Effector memory CD8-positive, alpha-beta T cell (primary cell): ENCODE results near the gene HINT1.
"Not testable (repeated sequence)": the region's sequence is repeated elsewhere in the genome, so short reads cannot be mapped to it uniquely, and the experiment has no call there.

ENCODE experiments used
- ATAC-seq: fragments of 150-1000 bp; cut with Tn5 transposase; replicated peaks from 2 replicates; pipeline ENCODE4 v1.10.0; 2021; ENCODE audit warnings: mild to moderate bottlenecking, moderate library complexity
- DNase-seq, 3 experiments: peaks; one replicate each; pipeline ENCODE4 v3.0.0; 2021
- H3K27ac Mint-ChIP-seq, 2 donors: one replicate each; pipeline ENCODE4 v1.8.0; 2022; ENCODE audit warnings: mild to moderate bottlenecking in 2 of 2, mixed read lengths in 2 of 2, moderate library complexity in 2 of 2
- H3K27me3 Mint-ChIP-seq, 2 donors: one replicate each; pipeline ENCODE4 v1.8.0; 2022; ENCODE audit warnings: mixed read lengths in 2 of 2
- H3K36me3 Mint-ChIP-seq: one replicate; pipeline ENCODE4 v1.8.0; 2022; ENCODE audit warnings: mild to moderate bottlenecking, moderate library complexity, mixed read lengths; ENCODE audit not compliant: insufficient read depth
- H3K4me1 Mint-ChIP-seq, 2 donors: one replicate each; pipeline ENCODE4 v1.8.0; 2022; ENCODE audit warnings: low read depth in 2 of 2, mixed read lengths in 2 of 2
- H3K4me3 Mint-ChIP-seq, 2 donors: one replicate each; pipeline ENCODE4 v1.8.0; 2022; ENCODE audit warnings: mild to moderate bottlenecking in 2 of 2, mixed read lengths in 2 of 2, moderate library complexity in 2 of 2
- H3K9me3 Mint-ChIP-seq, 2 donors: one replicate each; pipeline ENCODE4 v1.8.0; 2022; ENCODE audit warnings: mixed read lengths in 2 of 2

HINT1 gene

DNA sequence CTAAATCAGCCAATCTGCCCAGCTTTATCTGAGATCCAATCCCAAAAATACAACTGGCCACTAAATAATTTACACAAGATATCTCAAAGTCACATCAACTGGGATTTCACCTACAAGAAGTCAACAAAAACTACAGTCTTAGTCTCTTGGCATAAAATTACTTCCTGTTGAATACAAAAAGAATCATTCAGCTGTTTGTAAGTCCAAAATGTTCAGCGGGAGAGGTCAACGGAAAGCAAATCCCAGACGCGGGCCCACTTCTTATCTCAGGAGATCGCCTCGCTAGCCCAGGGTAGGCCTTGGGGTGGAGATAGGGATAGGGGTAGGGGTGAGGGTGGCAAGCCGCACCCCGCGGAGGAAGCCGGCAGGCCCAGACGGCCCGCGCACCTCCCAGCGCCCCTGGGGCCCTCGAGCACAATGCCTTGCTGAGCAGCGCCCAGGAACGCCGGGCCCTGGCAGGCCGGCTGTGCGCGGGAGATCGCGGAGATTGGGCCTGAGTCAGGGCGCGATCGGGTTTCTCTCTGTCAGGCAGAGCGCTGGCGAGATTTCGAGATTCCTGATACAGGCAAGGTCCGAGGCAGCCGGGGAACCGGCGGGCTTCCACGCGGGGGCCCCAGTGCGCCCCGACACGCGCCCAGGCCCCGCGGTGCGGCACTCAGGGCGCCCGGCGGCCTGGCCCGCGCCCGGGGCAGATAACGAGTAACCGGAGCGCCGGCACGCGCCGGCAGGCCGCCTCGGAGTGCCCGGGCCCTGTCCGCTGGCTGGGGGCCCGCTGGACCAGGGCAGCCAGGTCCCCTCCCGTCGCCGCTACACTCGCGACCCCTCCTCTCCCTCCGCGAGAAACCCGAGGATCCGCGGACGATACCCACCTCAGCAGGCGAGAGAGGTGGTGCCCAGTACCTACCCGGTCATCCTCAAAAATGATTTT, 601 bp downstream of the HINT1 start:
- peak overlapping the region; percentile 84 to 90 for H3K4me3 Mint-ChIP-seq
- no peaks in the 10 kb centered on the region for H3K9me3 Mint-ChIP-seq
- peak; percentile 72 for ATAC-seq
- H3K36me3 Mint-ChIP-seq: peaks cover 62% of the 10 kb centered on the region
- H3K4me1 Mint-ChIP-seq: peaks cover 19 to 35% of the 10 kb centered on the region in 2 donors
- DNase-seq: peak; percentile 59 to 65 (median 60)
- no peaks in the 10 kb centered on the region for H3K27me3 Mint-ChIP-seq
- peak overlapping the region; percentile 93 to 94 for H3K27ac Mint-ChIP-seq

DNA sequence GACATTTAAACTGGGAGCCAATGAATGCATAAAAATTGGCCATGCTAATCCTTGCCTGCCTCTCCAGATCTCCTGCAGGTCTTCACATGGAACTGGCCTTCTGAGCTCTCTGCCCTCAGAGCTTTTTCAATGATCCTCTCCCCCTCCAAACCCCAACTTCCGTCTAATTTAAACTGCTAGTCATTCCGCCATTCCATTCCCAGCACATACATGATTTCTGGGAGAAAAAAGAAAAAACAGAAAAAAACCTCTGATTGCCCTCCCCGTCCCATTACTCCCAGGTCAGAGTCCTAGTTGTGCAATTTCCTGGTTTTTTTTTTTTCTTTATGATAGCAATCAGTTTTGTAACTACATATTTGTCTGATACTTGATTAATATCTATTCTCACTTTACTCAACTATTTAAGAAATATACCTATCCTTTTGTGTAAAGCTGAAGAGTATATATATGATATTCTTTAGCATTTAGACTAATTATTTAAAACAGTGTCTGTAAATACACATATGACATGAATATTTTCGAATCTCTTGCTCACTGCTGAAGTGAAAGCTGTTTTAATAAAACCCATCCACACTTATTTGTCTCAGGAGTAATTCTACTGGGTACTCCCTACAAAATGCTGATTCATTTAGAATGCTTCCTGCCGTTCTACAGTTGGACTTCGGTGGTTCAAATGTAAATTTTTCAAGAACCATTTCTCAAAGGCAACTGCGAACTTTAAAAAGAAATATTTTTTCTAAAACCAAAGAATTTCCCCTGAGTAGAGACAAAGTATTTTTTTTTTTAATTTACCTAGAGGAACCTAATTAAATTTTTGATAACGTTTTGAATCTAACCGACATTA, 1.6 kb downstream of the HINT1 start:
- ATAC-seq (no peak), DNase-seq (no peak)
- H3K4me3 Mint-ChIP-seq: peak overlapping the region; percentile 84 to 90
- peaks cover 23 to 43% of the 10 kb centered on the region in 2 donors for H3K4me1 Mint-ChIP-seq
- no peaks in the 10 kb centered on the region for H3K27me3 Mint-ChIP-seq
- H3K27ac Mint-ChIP-seq: peak overlapping the region; percentile 93 to 94
- H3K36me3 Mint-ChIP-seq: peaks cover 72% of the 10 kb centered on the region
- H3K9me3 Mint-ChIP-seq: no peaks in the 10 kb centered on the region

DNA sequence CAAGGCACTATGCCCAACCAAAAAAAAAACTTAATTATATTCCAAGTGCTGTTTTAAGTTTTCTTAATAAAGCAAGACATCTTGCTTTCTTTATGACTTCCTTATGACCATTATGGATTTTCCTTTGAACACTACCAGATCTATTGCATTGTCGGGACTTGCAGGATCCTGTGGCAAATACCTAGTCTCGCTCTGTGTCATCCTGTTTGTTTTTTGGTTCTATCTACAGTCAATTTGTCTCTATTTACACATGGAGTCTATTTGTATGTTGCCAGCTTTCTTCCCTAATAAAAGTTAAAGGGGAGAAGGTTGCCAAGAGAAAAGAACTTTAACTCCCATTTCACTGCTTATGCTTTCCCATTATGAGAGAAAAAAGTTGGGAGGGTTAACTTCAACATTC, 4.9 kb downstream of the HINT1 start:
- DNase-seq: no peak
- H3K27ac Mint-ChIP-seq: peak overlapping the region in 1 of 2 donors; percentile 3
- H3K9me3 Mint-ChIP-seq: no peaks in the 10 kb centered on the region
- H3K4me1 Mint-ChIP-seq: peaks cover 18 to 37% of the 10 kb centered on the region in 2 donors
- peaks cover 76% of the 10 kb centered on the region for H3K36me3 Mint-ChIP-seq
- ATAC-seq: no peak
- no peaks in the 10 kb centered on the region for H3K27me3 Mint-ChIP-seq
- peak overlapping the region in 1 of 2 donors; percentile 18 for H3K4me3 Mint-ChIP-seq

DNA sequence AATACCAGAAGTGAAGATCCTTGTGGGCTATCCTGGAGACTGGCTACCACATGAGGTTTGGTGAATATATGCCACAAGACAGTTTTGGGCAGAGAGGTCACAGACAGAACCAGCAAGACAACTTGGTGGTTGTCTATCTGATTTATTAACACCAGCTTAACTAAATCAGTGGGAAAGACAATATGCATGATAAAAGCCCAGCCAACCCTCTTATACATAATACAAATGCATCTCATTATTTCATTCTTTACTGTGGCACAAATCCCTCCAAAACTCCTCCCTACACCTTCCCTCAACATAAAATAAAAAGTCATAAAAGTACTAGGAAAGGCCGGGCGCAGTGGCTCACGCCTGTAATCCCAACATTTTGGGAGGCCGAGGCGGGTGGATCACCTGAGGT, 8.1 kb downstream of the HINT1 start:
- H3K27ac Mint-ChIP-seq: peak overlapping the region in 1 of 2 donors; percentile 62
- peaks cover 52% of the 10 kb centered on the region for H3K36me3 Mint-ChIP-seq

DNA sequence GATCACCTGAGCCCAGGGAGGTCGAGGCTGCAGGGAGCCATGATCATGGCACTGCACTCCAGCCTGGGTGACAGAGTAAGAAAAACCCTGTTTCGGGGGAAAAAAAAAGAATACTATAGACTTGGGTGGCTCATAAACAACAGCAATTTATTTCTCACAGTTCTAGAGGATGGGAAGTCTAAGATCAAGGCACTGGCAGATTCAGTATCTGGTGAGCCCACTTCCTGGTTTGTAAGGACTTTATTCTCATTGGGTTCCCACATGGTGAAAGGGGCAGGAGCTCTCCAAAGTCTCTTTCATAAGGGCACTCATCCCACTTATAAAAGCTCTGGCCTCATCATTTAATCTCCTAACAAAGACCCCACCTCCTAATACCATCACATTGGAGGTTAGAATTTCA, 8.7 kb downstream of the HINT1 start:
- DNase-seq: no peak
- H3K27me3 Mint-ChIP-seq: no peaks in the 10 kb centered on the region
- H3K4me3 Mint-ChIP-seq: no peak overlapping the region
- peak overlapping the region in 1 of 2 donors; percentile 62 for H3K27ac Mint-ChIP-seq
- no peaks in the 10 kb centered on the region for H3K9me3 Mint-ChIP-seq
- H3K36me3 Mint-ChIP-seq: peaks cover 47% of the 10 kb centered on the region
- no peak for ATAC-seq
- peaks cover 5 to 20% of the 10 kb centered on the region in 2 donors for H3K4me1 Mint-ChIP-seq

More for the DNA sequence above, 8.1 kb downstream of the HINT1 start:
- no peak for DNase-seq
- no peaks in the 10 kb centered on the region for H3K27me3 Mint-ChIP-seq
- H3K4me1 Mint-ChIP-seq: peaks cover 6 to 21% of the 10 kb centered on the region in 2 donors
- no peak overlapping the region for H3K4me3 Mint-ChIP-seq
- H3K9me3 Mint-ChIP-seq: no peaks in the 10 kb centered on the region
- no peak for ATAC-seq

DNA sequence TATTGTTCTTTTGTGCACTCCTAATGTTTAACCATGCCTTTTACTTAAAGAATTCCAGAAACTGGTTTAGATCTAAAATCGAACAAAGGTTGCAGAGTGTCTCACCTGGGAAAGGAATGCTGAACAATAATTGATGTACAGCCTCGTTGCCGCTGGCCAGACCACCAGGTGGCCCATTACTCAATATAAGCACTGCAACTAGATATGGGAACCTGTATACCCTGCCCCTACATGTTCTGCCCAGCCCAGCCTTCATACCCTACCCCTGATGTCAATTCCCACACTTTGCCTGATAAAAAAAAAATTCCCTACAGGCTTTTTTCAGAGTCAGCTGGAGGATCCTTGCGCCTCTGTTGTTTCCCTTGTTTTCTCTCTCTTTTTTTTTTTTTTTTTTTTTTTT, 13.8 kb downstream of the HINT1 start:
- ATAC-seq: no peak
- Mint-ChIP-seq H3K4me3 (no peak overlapping the region), H3K4me1 (no peaks in the 10 kb centered on the region), H3K27ac (no peak overlapping the region), H3K9me3 (no peaks in the 10 kb centered on the region), H3K36me3 (peaks cover 9% of the 10 kb centered on the region), H3K27me3 (no peaks in the 10 kb centered on the region)
- DNase-seq: no peak

DNA sequence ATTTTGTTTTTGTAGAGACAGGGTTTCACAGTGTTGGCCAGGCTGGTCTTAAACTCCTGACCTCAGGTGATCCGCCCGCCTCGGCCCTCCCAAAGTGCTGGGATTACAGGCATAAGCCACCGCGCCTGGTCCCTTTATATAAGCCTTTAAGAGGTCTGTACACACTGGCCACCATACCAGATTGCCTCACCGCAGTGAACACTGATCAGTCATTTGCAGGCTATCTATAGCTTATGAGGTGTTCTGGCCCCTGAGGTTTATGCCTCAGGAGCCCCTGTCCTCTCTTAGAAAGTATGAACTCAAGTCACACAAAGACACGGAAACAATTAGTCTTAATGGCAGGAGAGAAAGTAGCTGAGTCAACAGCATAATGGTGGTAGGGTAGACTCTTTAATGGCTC, 14.6 kb downstream of the HINT1 start:
- no peaks in the 10 kb centered on the region for H3K27me3 Mint-ChIP-seq
- no peaks in the 10 kb centered on the region for H3K9me3 Mint-ChIP-seq
- DNase-seq (no peak), ATAC-seq (no peak)
- H3K4me1 Mint-ChIP-seq: no peaks in the 10 kb centered on the region
- H3K4me3 Mint-ChIP-seq: no peak overlapping the region
- H3K36me3 Mint-ChIP-seq: peaks cover 9% of the 10 kb centered on the region
- no peak overlapping the region for H3K27ac Mint-ChIP-seq

DNA sequence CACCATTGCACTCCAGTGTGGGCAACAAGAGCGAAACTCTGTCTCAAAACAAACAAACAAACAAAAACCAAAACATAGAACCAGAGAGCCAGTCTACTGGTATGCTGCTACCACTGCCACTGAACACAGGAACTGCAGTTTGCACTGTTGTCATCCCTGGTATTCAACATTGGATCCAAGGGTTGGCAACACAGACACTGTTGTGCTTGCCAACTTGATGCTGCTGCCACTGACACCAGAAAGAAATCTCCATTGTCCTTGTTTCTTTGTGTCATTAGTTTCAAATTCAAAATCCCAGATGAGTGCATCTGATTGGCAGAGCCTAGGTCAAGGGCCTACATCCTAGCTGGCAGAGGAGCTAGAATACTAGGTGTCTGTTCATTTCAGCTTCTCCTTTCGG, 16.2 kb downstream of the HINT1 start:
- Mint-ChIP-seq H3K27ac (no peak overlapping the region), H3K27me3 (no peaks in the 10 kb centered on the region), H3K4me3 (no peak overlapping the region), H3K36me3 (peaks cover 5% of the 10 kb centered on the region), H3K9me3 (no peaks in the 10 kb centered on the region), H3K4me1 (no peaks in the 10 kb centered on the region)
- DNase-seq (no peak), ATAC-seq (no peak)

DNA sequence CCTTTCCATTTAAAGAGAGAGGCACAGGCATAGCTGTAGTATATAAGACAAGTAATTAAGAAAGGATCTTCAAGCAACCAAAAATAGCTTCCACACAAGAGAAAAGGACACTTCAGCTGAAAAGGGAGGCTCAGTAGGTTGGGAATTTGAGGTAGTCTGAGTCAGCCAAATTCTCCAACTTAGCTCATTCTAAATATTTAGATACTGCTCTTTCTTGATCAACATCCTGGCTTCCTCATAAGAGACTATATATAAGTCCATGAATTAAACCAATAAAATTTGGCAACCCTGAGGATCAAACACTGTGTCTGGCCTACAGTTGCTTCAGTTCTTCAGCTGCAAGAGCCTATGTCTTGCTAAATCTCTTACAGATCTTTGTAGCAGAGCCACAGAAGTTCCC, 17.8 kb downstream of the HINT1 start:
- peaks cover 2% of the 10 kb centered on the region for H3K36me3 Mint-ChIP-seq
- no peaks in the 10 kb centered on the region for H3K9me3 Mint-ChIP-seq
- DNase-seq (no peak), ATAC-seq (no peak)
- H3K4me1 Mint-ChIP-seq: no peaks in the 10 kb centered on the region
- no peak overlapping the region for H3K27ac Mint-ChIP-seq
- no peak overlapping the region for H3K4me3 Mint-ChIP-seq
- no peaks in the 10 kb centered on the region for H3K27me3 Mint-ChIP-seq

DNA sequence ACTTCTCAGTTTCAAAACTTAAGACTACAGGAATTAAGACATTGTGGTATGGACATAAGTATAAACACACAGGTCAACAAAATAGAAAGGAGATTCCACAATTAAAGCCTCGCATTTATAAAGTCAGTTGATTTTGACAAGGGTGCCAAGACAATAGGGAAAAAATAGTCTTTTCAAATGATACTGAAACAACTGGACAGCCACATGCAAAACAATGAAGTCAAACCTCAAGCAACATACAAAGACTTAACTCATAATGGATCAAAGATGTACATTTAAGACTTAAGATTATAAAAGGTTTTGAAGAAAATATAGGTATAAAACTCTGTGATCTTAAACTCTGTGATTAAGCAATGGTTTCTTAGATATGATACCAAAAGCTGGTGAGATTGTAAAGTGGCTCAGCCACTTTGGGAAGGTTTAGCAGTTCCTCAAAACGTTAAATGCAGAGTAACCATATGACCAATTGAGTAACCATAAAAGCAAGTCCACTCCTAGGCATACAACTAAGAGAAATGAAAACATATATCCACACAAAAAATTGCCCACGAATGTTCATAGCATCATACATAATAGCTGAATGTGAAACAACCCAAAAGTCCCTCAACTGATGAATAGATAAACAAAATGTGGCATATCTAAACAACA, 22.0 kb downstream of the HINT1 start:
- Mint-ChIP-seq H3K27ac (no peak overlapping the region), H3K4me1 (no peaks in the 10 kb centered on the region), H3K27me3 (peaks cover 11% of the 10 kb centered on the region in 2 donors), H3K9me3 (no peaks in the 10 kb centered on the region), H3K4me3 (no peak overlapping the region), H3K36me3 (peaks cover 2% of the 10 kb centered on the region)
- ATAC-seq (no peak), DNase-seq (no peak)

DNA sequence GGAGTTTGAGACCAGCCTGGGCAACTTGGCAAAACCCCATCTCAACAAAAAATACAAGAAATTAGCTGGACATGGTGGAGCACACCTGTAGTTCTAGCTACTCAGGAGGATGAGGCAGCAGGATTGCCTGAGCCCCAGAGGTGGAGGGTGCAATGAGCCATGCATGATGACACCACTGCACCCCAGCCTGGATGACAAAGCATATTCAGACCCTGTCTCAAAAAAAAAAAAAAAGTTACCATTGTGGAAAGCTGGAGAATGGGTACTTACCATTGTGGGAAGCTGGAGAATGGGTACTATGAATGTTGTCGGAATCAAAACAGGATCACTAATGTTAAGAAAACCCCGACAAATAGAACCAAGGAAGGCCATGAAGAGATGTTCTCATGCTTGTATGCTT, 25.7 kb downstream of the HINT1 start:
- DNase-seq (no peak), ATAC-seq (no peak)
- H3K36me3 Mint-ChIP-seq: no peaks in the 10 kb centered on the region
- H3K4me1 Mint-ChIP-seq: no peaks in the 10 kb centered on the region
- H3K27ac Mint-ChIP-seq: no peak overlapping the region
- H3K9me3 Mint-ChIP-seq: no peaks in the 10 kb centered on the region
- peaks cover 11 to 34% of the 10 kb centered on the region in 2 donors for H3K27me3 Mint-ChIP-seq
- no peak overlapping the region for H3K4me3 Mint-ChIP-seq

DNA sequence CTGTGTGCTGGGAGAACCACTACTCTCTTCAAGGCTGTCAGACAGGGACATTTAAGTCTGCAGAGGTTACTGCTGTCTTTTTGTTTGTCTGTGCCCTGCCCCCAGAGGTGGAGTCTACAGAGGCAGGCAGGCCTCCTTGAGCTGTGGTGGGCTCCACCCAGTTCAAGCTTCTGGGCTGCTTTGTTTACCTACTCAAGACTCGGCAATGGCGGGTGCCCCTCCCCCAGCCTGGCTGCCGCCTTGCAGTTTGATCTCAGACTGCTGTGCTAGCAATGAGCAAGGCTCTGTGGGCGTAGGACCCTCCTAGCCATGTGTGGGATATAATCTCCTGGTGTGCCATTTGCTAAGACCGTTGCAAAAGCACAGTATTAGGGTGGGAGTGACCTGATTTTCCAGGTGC, 26.6 kb downstream of the HINT1 start:
- not testable (repeated sequence) for H3K4me1 Mint-ChIP-seq, H3K27ac Mint-ChIP-seq, H3K4me3 Mint-ChIP-seq, H3K36me3 Mint-ChIP-seq, ATAC-seq, DNase-seq, H3K9me3 Mint-ChIP-seq
- peaks cover 11 to 34% of the 10 kb centered on the region in 2 donors for H3K27me3 Mint-ChIP-seq

DNA sequence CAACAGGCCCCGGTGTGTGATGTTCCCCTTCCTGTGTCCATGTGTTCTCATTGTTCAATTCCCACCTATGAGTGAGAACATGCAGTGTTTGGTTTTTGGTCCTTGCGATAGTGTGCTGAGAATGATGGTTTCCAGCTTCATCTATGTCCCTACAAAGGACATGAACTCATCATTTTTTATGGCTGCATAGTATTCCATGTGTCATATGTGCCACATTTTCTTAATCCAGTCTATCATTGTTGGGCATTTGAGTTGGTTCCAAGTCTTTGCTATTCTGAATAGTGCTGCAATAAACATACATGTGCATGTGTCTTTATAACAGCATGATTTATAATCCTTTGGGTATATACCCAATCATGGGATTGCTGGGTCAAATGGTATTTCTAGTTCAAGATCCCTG, 32.0 kb downstream of the HINT1 start:
- peaks cover 0 to 23% of the 10 kb centered on the region in 2 donors for H3K27me3 Mint-ChIP-seq
- H3K27ac Mint-ChIP-seq, H3K4me1 Mint-ChIP-seq, DNase-seq, H3K9me3 Mint-ChIP-seq, H3K36me3 Mint-ChIP-seq, H3K4me3 Mint-ChIP-seq, ATAC-seq: not testable (repeated sequence)
